ENCODE measurements around the gene NEURL3.

Gene NEURL3

DNA sequence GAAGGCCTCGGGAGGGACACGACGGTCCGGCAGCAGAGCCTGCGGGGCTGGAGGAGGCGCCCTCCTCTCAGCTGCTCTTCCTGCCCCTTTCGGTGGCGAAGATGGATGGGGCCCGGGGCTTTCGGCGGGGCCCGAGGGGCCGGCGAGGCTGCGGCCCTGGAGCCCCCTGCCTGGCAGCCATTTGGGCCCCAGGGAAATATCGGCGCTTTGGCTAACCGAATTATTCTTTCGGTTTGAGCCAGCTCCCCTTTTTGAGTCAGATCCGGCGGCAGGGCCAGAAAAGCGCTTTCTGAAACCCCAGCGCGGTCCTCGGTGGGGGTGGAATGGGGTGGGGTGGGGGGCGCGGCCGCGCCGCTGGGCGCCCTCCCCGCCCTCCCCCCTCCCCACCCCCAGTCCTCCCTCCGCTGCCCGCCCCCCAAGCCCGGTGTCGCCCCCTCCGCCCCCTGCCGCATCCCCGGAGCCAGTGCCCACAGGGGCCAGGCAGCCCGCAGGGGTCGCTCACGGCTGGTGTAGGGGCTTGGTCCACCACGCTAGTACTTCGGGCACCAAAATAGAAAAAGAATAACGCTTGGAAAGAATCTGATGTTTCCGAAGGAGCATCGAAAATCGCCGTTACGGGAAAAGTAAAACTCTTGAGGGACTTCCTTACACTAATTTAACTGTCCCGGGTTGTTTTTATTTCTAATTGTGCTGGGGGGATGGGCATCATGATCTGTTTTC, 22.3 kb upstream of the NEURL3 start:
- DNase-seq (ENCODE audit: low read depth in 2 of 2) = peak in 1 of 2 donors; percentile 21

DNA sequence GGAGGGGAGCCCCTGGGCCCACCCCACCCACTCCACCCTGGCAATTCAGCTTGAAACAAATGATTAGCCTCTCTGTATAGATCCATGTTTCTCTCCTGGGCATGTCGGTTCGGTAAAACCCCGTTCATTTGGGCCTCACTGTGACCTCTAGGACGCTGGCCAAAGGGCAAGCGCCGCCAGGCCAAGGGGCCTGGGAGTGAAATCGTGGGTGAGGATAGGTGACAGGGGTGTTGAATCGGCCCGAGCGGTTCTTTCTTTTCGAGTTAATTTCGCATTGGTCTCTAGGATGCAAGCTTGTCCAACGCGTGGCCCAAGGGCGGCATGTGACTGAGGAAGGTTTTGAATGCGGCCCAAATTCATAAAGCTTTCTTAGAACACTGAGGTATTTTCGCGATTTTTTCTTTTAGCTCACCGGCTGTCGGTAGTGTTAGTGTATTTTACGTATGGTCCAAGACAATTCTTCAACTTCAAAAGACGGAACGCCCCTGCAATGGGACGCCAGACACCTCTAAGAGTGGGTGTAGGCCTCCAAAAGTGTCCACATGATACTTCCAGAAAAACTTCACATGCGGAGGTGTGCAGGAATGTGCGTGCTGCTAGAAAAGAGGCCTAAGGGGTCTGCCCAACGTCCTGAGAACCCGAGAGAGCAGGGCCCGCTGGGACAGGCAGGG, 21.6 kb upstream of the NEURL3 start:
- DNase-seq (ENCODE audit: low read depth in 2 of 2) = no peak

DNA sequence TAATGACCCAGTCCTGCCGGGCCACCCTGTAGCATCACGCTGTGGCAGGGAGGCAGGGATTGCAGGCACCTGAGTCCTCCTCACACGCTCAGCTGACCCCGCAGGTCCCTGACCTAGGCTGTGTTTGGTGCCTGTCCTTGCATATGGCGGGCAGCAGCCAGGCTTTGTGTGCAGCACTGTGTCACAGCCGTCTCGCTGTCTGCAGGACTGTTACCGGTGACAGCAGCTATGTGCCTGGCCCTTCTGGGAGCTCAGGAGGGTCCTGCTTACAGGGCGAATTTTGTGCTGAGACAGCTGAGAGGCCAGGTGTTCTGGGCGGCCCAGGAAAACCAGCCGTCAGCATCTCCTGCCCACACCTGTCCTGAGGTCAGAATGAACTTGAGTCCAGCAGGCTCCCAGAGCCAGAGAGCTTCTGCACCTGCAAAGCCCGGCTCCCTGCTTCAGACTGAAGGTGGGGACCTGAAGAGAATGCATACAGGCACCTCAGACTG, 21.0 kb upstream of the NEURL3 start:
- DNase-seq (ENCODE audit: low read depth in 2 of 2) = no peak

DNA sequence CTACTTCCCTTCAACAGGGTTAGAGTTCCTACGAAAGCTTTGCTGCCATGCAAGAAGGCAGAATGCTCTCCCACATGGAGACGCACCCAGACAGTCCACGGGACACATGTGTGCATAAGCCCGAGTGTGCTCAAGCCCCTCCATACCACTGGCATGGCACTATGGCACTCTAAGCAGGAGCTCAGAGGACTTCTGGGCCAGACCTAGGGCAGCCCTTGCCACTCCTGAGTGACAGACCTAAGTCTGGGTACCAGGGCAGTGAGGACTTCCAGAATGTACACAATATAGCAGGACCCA, 20.0 kb upstream of the NEURL3 start:
- DNase-seq (ENCODE audit: low read depth in 2 of 2) = no peak

DNA sequence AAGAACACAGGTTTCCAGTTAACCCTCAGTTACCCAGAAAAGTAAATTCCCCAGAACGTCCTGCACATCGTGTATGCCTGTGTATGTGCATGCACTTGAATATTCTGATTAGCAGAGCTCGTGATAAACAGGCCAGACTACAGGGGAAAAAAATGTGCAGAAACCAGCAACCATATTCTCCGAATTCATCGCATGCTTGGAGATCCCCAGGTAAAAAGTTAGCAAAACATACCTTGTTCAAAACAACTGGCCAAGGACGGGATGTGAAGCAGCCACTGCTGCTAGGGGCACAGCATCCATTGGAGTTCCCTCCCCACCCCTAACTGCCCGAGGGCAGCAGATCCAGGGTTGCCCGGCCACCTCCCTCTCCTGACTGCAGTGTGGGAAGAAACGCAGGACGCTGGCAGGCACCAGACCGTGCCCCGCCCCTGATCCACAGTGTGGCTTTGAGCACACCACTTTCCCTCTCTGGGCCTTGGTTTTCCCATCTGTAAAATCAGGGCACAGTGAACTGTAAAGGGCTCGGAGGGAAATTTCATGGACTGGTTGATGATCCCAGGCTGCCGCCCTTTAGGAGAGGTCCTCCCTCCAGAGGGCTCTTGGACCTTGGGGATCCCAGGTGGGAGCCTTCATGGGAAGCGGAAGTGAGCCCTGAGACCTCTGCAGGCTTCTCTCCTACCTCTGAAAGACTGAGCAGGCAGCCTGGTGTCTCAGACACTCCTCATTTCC, 19.5 kb upstream of the NEURL3 start:
- DNase-seq (ENCODE audit: low read depth in 2 of 2) = no peak

DNA sequence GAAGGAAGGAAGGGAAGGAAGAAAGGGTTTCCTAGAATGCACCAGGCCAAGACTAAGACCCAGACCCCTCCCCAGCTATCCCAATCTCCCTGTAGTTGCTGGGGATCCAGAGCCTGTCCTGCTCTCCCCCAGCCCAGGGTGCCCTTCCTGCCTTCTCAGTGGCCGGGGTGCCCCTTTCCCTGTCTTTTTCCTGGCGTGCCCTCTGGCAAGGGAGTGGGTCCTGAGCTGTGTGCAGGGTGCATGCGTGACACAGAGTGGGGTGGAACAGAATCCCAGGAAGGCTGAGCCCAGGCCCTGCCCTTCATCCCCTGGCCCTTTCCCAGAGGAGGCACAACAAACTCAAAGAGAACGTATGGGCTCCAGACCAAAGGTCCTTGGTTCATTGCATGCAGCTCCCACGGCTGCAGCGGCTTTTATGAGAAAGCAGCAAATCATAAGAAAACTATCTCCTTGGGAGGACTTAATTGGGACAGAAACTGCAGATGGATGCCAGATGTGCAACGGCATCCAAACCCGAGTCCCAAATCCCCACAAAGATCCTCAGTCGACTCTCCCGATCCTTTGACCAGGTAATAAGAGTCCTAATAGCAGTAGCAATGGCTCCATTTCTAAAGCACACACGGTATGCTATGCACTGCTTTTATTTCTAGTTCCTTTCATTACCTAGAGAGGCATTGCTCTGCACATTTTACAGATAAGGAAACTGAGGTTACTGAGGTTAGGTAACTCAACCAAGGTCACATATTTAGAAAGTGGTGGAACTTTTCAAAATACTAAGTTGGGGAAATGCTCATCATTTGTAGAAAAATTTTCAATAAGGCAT, 18.7 kb upstream of the NEURL3 start:
- DNase-seq (ENCODE audit: low read depth in 2 of 2) = no peak

DNA sequence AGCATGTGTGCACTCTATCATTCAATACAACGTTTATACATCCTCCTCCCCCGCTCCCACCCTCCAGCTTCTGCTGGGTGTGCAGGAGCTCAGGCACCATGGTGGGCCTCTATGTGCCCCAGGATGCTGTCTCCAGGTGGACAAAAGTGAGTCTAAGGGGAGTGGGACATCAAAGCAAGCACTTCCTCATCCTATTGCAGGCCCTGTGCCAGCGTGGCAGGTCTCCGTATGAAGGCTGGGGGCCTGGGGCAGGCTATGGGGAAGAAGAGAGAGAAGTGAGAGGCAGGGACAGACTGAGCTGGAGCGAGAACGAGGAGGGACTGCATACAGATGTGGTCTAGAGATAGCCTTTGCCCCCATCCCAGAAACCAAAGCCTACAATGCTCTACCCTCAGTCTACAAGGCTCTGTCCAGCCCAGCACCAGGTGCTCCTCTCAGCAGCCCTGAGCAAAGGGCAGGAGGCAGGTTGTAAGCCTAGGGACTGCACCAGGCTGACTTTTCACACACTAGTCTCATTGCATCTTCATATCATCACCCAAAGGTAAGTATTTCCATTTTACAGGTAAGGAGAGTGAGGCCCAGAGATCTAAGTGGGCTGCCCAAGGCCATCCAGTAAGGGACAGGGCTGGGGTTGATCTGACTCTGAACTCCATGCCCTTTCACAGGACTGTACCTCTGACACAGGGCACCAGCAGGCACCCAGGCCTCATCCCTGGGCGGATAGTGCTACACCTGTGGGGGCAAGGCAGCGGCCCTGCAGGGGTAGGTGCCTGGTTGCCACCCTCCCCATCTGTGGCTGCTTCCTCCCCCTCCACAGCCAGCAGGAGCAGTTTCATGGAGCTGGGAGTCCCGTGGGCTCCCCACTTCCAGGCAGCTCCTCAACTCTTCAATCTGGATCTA, 17.4 kb upstream of the NEURL3 start:
- no peak for DNase-seq (ENCODE audit: low read depth in 2 of 2)

DNA sequence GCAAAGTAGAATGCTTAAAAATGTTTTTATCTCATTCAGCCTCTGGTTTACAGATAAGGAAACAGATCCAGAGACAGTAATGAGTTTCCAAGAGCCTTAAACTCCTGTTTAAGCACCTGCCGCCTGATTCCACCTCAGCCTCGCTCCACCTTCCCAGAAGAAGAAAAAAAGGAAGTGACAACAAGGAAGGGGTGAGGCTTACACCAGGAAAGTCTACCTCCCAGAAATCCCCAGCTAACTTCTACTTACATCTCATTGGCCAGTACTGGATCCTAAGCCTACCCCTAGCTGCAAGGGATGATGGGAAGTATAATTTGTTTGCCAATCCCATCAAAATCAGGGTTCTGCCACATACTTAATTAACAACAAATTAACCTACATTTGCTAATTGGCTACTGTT, 16.1 kb upstream of the NEURL3 start:
- no peak for DNase-seq (ENCODE audit: low read depth in 2 of 2)

DNA sequence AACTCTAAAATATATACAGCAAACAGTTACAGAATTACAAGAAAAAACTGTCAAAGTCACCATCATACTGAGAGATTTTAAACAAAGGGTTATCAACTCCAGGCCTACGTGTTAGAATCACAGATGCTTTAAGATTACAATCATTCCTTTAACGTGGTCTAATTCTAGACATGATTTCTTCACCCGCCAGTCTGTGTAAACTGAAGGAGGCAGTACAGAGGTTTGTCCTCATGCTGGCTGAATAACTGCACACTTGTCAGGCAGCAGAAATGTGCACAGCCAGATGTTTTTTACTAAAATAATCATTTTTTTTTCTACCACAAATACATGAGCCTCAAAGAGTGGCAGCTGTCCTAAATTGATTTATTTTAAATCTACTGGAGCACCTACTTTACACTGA, 15.5 kb upstream of the NEURL3 start:
- DNase-seq (ENCODE audit: low read depth in 2 of 2) = no peak

DNA sequence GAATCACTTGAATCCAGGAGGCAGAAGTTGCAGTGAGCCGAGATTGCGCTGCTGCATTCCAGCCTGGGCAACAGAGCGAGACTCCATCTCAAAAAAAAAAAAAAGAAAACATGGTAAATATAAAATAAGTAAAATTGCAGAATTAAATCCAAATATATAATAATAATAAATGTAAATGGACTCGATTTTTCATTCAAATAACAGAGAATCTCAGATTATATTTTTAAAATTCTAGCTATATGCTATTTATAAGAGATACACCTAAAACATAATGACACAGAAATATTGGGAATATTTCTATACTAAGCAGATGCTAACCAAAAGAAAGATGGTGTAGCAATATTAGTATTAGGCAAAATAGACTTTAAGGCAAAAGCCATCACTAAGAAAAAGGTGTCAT, 15.1 kb upstream of the NEURL3 start:
- DNase-seq (ENCODE audit: low read depth in 2 of 2) = no peak

DNA sequence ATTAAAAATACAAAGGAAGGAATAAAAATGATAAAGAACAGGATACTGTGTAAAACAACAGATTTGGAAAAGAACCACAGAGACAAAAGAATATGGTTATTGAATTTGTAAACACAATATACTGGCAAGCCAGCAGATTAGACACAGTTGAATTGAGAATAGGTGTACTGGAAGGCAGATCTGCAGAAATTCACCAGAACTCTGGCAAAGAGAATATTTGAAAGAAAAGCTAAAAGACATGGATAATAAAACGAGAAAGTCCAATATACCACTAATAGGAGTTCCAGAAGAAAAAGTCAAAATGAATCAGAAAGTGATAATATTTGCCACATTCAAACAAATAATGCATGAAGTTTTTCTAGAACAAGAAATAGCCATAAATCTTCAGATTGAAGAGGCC, 11.9 kb upstream of the NEURL3 start:
- DNase-seq (ENCODE audit: low read depth in 2 of 2) = no peak

DNA sequence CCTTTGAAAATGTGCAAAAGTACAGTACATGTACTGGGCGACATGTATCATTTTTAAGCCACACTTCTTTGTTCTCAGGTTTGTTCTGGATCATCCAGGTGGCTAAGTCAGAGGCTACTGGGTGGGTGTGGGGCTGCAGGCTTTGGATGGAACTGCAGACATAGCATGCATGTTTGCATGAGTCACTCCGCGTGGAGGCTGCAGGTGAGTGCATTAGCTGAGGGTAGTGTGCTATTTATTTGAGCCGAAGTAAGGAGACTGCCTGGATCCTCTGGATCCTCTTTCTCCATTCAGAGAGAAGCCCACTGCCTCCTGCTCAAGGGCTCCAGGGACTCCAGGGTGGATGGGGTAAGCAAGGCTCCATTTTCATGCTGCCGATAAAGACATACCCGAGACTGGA, 9.4 kb upstream of the NEURL3 start:
- DNase-seq (ENCODE audit: low read depth in 2 of 2) = no peak

DNA sequence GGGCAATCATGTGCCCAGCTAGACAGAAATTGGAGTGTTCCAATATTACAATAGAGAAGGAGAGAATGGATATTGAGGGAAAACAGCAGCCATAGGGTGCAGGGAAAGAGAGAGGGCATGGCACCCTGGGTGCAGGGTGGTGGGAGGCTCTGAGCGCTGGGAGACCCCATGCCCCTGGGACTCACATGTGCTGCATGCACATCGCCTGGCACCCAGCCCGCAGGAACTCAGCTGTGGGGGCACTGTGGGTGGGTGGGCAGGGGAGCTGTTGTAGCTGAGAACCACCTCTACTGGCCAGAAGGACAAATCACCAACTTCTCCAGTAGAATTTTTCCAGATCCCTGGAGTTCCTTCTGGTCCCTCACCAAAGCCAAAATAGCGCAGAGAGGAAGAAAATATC, 7.2 kb upstream of the NEURL3 start:
- DNase-seq (ENCODE audit: low read depth in 2 of 2) = no peak

DNA sequence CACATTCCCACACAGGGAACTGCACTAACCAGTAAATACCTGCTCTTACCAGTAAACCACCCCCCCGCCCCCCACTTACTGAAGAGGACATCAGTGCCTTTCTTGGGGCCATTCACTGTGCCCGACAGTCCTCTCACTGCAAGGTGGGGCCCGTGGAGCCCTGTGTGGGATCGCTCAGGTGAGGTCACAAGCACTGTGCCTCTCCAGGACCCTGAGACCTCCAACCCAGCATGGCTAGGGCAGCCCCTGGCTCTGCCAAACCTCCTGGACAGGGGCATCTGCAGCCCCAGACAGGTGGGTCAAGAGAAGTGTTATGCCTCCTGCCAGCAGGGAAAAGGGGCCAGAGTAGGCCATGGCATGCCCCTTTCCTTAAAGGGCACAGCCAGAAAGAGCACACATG, 6.7 kb upstream of the NEURL3 start:
- DNase-seq (ENCODE audit: low read depth in 2 of 2) = no peak

DNA sequence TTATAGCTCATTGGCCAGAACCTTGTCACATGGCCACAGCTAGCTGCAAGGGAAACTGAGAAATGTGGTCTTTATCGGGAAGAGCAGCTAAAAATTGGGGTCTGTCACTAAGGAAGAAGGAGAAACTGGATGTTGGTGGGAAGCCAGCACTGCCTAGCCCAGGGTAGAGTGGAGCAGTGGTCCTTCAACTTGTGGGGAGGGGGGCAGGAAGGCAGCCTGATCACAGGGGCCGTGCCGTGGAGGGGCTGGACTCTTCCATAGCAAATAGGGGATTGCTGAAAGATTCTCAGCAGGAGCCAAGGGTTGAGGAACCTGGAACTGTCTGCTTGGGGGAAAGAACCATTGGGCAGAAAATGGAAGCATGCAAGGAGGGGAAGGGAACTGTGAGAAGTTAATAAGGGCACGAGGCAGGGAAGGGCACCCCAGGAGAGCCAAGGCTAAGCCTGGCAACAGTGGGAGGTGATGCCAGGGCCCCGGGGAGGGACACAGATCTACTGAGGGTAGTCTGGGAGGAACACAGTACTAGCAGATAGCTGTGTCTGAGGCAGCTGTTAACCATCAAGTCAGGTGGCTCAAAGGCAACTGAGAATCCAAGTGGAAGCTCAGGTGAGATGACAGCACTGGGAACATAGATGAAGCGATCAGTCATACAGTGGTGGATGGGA, 5.9 kb upstream of the NEURL3 start:
- DNase-seq (ENCODE audit: low read depth in 2 of 2) = no peak

DNA sequence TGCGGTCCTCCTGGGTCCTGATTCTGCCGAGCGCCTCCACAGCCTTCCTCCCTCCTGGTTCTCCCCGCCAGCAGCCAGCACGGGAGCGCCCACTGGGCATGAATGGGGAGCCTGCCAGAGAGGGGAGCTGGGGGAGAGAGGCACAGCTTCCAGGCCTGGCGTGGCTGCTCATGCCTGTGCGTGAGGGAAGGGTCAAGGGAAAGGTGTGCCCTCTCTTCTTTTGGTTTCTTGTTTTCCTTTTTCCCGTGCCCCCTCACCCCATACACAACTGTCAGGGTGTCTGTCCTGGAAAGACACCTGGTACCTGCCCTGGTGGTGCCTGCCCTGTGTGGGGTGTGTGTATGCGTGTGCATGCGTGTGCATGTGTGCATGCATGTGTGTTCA, 4.7 kb upstream of the NEURL3 start:
- DNase-seq (ENCODE audit: low read depth in 2 of 2) = no peak

DNA sequence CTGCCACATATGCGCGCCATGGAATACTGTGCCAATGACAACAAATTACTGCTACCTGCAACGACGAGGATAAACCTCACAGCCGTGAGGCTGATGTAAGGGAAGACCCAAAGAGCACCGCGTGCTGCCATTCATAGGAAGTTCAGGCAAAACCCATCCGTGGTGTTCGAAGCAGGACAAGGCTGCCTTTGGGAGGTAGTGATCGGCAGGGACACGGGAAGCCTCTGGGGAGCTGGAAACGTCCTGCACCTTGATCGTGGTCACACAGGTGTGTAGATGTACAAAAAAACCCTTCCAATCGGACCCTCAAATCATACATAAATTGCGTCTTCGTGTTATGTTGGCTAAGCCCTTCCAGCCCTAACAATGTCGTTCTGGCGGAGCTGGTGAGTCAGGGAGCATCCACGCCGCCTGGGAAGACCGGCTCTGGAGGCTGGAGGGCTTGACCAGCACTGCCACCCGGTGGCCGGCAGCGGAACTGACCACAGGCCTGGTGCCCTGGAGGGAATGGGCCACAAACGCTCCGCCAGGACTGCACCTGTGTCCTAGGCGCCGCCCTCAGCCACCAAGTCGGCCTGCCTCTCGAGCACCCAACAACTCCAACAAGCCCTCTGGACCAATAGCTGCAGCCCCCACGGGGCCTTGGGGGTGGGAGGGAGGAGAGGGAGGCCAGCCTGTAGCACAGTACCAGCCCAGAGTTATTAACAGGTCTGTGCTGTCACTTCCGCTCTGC, 4.1 kb upstream of the NEURL3 start:
- DNase-seq (ENCODE audit: low read depth in 2 of 2) = peak; percentile 17 to 22

DNA sequence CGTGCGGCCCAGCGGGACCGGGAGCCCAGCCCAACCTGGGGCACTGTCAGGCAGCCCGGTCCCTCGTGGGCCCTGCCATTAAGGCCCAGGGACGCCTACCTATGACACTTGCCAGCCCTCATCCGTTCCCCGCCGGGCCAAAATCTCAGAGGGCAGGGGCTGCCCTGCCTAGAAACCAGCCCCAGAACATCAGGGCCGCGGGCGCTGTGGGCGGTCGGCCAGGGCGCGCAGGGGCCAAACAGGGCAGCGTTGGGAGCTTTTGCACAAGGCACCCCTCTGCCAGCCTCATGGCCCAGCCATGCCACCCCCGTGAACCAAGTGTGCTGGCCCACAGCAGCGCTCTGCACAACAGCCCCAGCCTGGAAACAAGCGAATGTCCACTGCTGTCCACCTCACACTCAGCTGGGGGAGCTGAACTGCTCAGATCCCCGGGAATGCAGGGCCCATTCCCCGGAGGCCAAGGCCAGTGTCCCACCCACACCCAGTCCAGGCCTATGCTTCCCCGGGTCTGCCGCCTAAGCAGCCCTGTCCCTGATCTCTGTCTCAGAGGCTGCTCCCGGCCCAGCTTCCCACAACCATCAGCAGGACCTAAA, 3.5 kb upstream of the NEURL3 start:
- DNase-seq (ENCODE audit: low read depth in 2 of 2) = no peak

DNA sequence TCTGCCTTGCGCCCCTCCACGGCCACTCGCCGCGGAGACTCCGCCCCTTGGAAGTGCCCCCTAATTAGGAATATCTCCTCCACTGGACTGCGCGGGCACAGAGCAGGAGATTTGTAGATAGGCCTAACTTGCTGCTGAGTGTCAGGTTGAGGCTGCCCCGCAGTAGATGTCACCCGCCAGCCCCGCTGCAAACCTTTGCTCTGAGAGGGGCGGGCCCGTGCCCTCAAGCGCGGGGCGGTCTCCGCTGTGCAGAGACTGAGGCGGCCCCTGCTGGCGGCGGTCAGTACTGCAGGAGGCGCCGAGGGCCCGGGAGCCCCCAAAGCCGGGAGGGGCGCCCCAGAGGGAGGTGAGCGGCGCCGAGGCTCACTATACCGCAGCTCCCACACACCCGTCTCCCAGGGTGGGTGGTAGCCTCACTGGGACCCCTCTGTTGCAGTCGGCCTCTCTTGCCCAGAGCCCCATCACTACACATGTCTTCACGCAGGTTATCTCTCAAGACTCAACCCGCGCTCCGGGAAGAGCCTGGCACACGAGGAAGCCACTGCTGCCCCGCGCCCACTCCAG, 2.9 kb upstream of the NEURL3 start:
- peak; percentile 65 to 74 for DNase-seq (ENCODE audit: low read depth in 2 of 2)
